H1 (cell line): ENCODE measurements around the gene BTN2A1. TPM values are rescaled to one million over a fixed set of nuclear protein-coding genes. Genes with fewer than 3 reads are reported as not detected.

Experiments used
- CTCF ChIA-PET: fragments of 300-600 bp; sonication (Branson Sonifier 250); formaldehyde crosslinking; loops from one replicate; lab custom pipeline; 2021; ENCODE audit not compliant: partially characterized antibody; lab: Charles Lee
- POLR2A ChIA-PET: fragments of 300-600 bp; sonication (Branson Sonifier 250); formaldehyde crosslinking; loops from one replicate; lab custom pipeline; 2021; ENCODE audit warnings: inconsistent platforms; ENCODE audit not compliant: partially characterized antibody; lab: Charles Lee
- DNase-seq, 2 experiments: peaks; one replicate each; pipeline versions ENCODE4 v3.0.0 to v3.0.0-alpha.2; 2010 to 2022; ENCODE audit warnings: low spot score in 2 of 2, low read depth in 1 of 2, mixed read lengths in 1 of 2
- FAIRE-seq: peaks from 2 replicates; lab custom pipeline; 2011; peaks lifted over from hg19 to GRCh38; lab: Jason Lieb, UNC
- H2AFZ ChIP-seq: 2 replicates; pipeline ENCODE4 v1.8.1; 2012; ENCODE audit warnings: low read length, inconsistent platforms
- H2AK5ac ChIP-seq: 2 replicates; pipeline ENCODE4 v1.6.1; 2013; ENCODE audit warnings: low read depth, low read length
- H2BK120ac ChIP-seq: replicated peaks from 2 replicates; pipeline ENCODE3; 2013; ENCODE audit warnings: low read depth, low read length, inconsistent platforms
- H2BK12ac ChIP-seq: 2 replicates; pipeline ENCODE4 v1.6.1; 2013; ENCODE audit warnings: low read depth, low read length
- H2BK15ac ChIP-seq: 2 replicates; pipeline ENCODE4 v1.6.1; 2013; ENCODE audit warnings: low read length
- H2BK20ac ChIP-seq: 2 replicates; pipeline ENCODE4 v1.6.1; 2013; ENCODE audit warnings: low read length
- H2BK5ac ChIP-seq: 2 replicates; pipeline ENCODE4 v1.6.1; 2013; ENCODE audit warnings: low read depth, low read length
- H3K14ac ChIP-seq: 2 replicates; pipeline ENCODE4 v1.6.1; 2013; ENCODE audit warnings: inconsistent platforms; ENCODE audit not compliant: insufficient read length
- H3K18ac ChIP-seq: 2 replicates; pipeline ENCODE4 v1.6.1; 2013; ENCODE audit warnings: low read length; ENCODE audit errors: extremely low read depth
- H3K23ac ChIP-seq: 2 replicates; pipeline ENCODE4 v1.6.1; 2013; ENCODE audit warnings: inconsistent platforms; ENCODE audit not compliant: insufficient read length
- H3K23me2 ChIP-seq: 2 replicates; pipeline ENCODE4 v1.6.1; 2013; ENCODE audit warnings: low read depth, low read length
- H3K27ac ChIP-seq: 2 replicates; pipeline ENCODE4 v1.6.1; 2011; ENCODE audit warnings: low read depth, low read length, inconsistent platforms
- H3K27me3 ChIP-seq, 4 experiments: replicated peaks in 1 of 4; 1 replicate in 1 of 4; 2 replicates in 3 of 4; pipeline versions ENCODE4 v1.6.1 to v1.8.1; 2011 to 2013; ENCODE audit warnings: low read length in 3 of 4, mild to moderate bottlenecking in 3 of 4, inconsistent platforms in 2 of 4, mixed read lengths in 2 of 4, moderate library complexity in 1 of 4; ENCODE audit not compliant: control insufficient read depth in 3 of 4, insufficient read depth in 3 of 4; ENCODE audit errors: extremely low read depth in 1 of 4
- H3K36me3 ChIP-seq, 4 experiments: 2 replicates each; pipeline versions ENCODE4 v1.6.1 to v1.8.1; 2011 to 2013; ENCODE audit warnings: mild to moderate bottlenecking in 4 of 4, low read length in 3 of 4, moderate library complexity in 2 of 4, control low read depth in 1 of 4, inconsistent platforms in 1 of 4; ENCODE audit not compliant: insufficient read depth in 4 of 4, control insufficient read depth in 2 of 4
- H3K4ac ChIP-seq: replicated peaks from 2 replicates; pipeline ENCODE3; 2013; ENCODE audit warnings: low read length, low read depth, mixed read lengths, inconsistent platforms; ENCODE audit not compliant: insufficient read length
- H3K4me1 ChIP-seq, 4 experiments: replicated peaks in 1 of 4; 1 replicate in 1 of 4; 2 replicates in 3 of 4; pipeline versions ENCODE4 v1.6.1 to v1.8.1; 2011 to 2013; ENCODE audit warnings: low read length in 3 of 4, inconsistent platforms in 2 of 4, mixed read lengths in 1 of 4; ENCODE audit not compliant: insufficient read depth in 4 of 4, control insufficient read depth in 3 of 4
- H3K4me2 ChIP-seq, 2 experiments: 2 replicates each; pipeline versions ENCODE4 v1.6.1 to v1.8.1; 2011 to 2013; ENCODE audit warnings: low read depth in 2 of 2, low read length in 2 of 2, control low read depth in 1 of 2, inconsistent platforms in 1 of 2, mild to moderate bottlenecking in 1 of 2; ENCODE audit not compliant: insufficient read depth in 1 of 2
- H3K4me3 ChIP-seq, 4 experiments: fragments of 200-600, 300-600 bp in 1 of 4; sonication (generic), shearing (Covaris generic), sonication (Bioruptor Twin) in 1 of 4; 2 replicates each; pipeline versions ENCODE4 v1.5.1 to v1.8.1; 2011 to 2016; ENCODE audit warnings: low read length in 4 of 4, low read depth in 3 of 4, control low read depth in 2 of 4, inconsistent platforms in 2 of 4, mild to moderate bottlenecking in 2 of 4, mixed read lengths in 1 of 4, moderate library complexity in 1 of 4; ENCODE audit not compliant: insufficient read depth in 2 of 4; ENCODE audit errors: extremely low read depth in 1 of 4
- H3K56ac ChIP-seq: replicated peaks from 2 replicates; pipeline ENCODE3; 2013; ENCODE audit warnings: low read depth, mild to moderate bottlenecking, mixed read lengths, low read length, inconsistent platforms; ENCODE audit not compliant: insufficient read length
- H3K79me1 ChIP-seq: 2 replicates; pipeline ENCODE4 v1.6.1; 2013; ENCODE audit warnings: low read depth, low read length, control low read depth
- H3K79me2 ChIP-seq, 2 experiments: 2 replicates each; pipeline versions ENCODE4 v1.6.1 to v1.8.1; 2012 to 2013; ENCODE audit warnings: low read length in 2 of 2, mild to moderate bottlenecking in 2 of 2, inconsistent platforms in 1 of 2; ENCODE audit not compliant: insufficient read depth in 2 of 2, control insufficient read depth in 1 of 2
- H3K9ac ChIP-seq, 4 experiments: replicated peaks in 1 of 4; 1 replicate in 1 of 4; 2 replicates in 3 of 4; pipeline versions ENCODE4 v1.6.1 to v1.8.1; 2011 to 2013; ENCODE audit warnings: low read depth in 3 of 4, low read length in 3 of 4, control low read depth in 2 of 4, mild to moderate bottlenecking in 2 of 4, moderate library complexity in 2 of 4, inconsistent platforms in 1 of 4; ENCODE audit errors: extremely low read depth in 1 of 4
- H3K9me3 ChIP-seq, 2 experiments: 2 replicates each; pipeline versions ENCODE4 v1.6.1 to v1.8.1; 2012 to 2013; ENCODE audit warnings: mild to moderate bottlenecking in 2 of 2, moderate library complexity in 2 of 2, control low read depth in 1 of 2, inconsistent platforms in 1 of 2, low read depth in 1 of 2, low read length in 1 of 2, mixed read lengths in 1 of 2; ENCODE audit not compliant: insufficient read depth in 2 of 2
- H4K20me1 ChIP-seq, 2 experiments: replicated peaks in 1 of 2; 2 replicates each; pipeline versions ENCODE3 to v1.8.1; 2011 to 2013; ENCODE audit warnings: inconsistent platforms in 2 of 2, low read length in 2 of 2, mild to moderate bottlenecking in 1 of 2; ENCODE audit not compliant: insufficient read depth in 2 of 2, control insufficient read depth in 1 of 2
- H4K5ac ChIP-seq: 2 replicates; pipeline ENCODE4 v1.6.1; 2013; ENCODE audit warnings: low read length, low read depth, mixed read lengths, inconsistent platforms; ENCODE audit not compliant: insufficient read length
- H4K8ac ChIP-seq: 2 replicates; pipeline ENCODE4 v1.8.0; 2013; ENCODE audit warnings: mild to moderate bottlenecking, moderate library complexity, low read length, inconsistent platforms; ENCODE audit not compliant: insufficient read depth; ENCODE audit errors: extremely low read depth
- H4K91ac ChIP-seq: replicated peaks from 2 replicates; pipeline ENCODE3; 2013; ENCODE audit warnings: low read length, mixed read lengths, inconsistent platforms; ENCODE audit not compliant: insufficient read length
- BACH1 ChIP-seq: IDR thresholded peaks from 2 replicates; pipeline ENCODE4 v1.6.1; 2012; ENCODE audit warnings: low read length, improper control_type of control experiment
- CBX5 ChIP-seq: fragments of 300-800, 300-1000 bp; sonication (generic); IDR thresholded peaks from 2 replicates; pipeline ENCODE4 v1.7.1; 2016; ENCODE audit warnings: antibody characterized with exemption, low read length, low read depth
- CEBPB ChIP-seq: IDR thresholded peaks from 2 replicates; pipeline ENCODE4 v1.6.1; 2012; ENCODE audit warnings: low read depth, low read length
- CHD1 ChIP-seq: IDR thresholded peaks from 2 replicates; pipeline ENCODE4 v1.6.1; 2012; ENCODE audit warnings: low read depth, low read length, improper control_type of control experiment
- CTBP2 ChIP-seq: IDR thresholded peaks from 2 replicates; pipeline ENCODE4 v1.7.0; 2011; ENCODE audit warnings: borderline replicate concordance, mild to moderate bottlenecking, moderate library complexity, mixed read lengths, low read length; ENCODE audit not compliant: insufficient read depth, insufficient read length
- POLR2AphosphoS5 ChIP-seq: IDR thresholded peaks from 2 replicates; pipeline ENCODE4 v1.6.1; 2011; ENCODE audit warnings: low read depth, low read length
- TAF7 ChIP-seq: optimal IDR thresholded peaks from 2 replicates; pipeline ENCODE3; 2011; ENCODE audit warnings: low read depth, mild to moderate bottlenecking, inconsistent platforms, low read length, moderate library complexity, borderline replicate concordance
- TEAD4 ChIP-seq: IDR thresholded peaks from 2 replicates; pipeline ENCODE4 v1.6.1; 2012; ENCODE audit warnings: low read depth, low read length, inconsistent platforms, mixed read lengths
- WGBS, 2 experiments: shearing (Covaris generic) in 1 of 2; methylation state at CpG; one replicate each; pipeline versions ENCODE4 v1.1.6 to v1.1.7; 2013 to 2015; ENCODE audit warnings: low lambda C conversion rate in 2 of 2, mixed read lengths in 2 of 2, inconsistent platforms in 1 of 2, low coverage in 1 of 2, missing lambda C conversion rate in 1 of 2; ENCODE audit not compliant: insufficient replicate concordance in 2 of 2, insufficient coverage in 1 of 2, insufficient read length in 1 of 2; ENCODE audit errors: extremely low coverage in 1 of 2, missing lambda C conversion rate in 1 of 2; 5-methylcytosine and 5-hydroxymethylcytosine counted together
- polyA plus RNA-seq, 7 experiments: library from polyadenylated mRNA; depleted of rRNA in 3 of 7; stranded (reverse) in 5 of 7; unstranded in 2 of 7; fragments of >200 nt in 5 of 7; fragments of 200-250 nt in 2 of 7; gene quantifications; 1 replicate in 5 of 7; 2 replicates in 1 of 7; 4 replicates in 1 of 7; pipeline versions ENCODE4 v1.2.1 to v1.2.3, GENCODE V29; 2011 to 2013; ENCODE audit warnings: missing spikeins in 2 of 7, mixed read lengths in 2 of 7
- total RNA-seq: library from RNA; stranded (reverse); fragmentation: NEBNext Ultra II Directional; extraction: Animal tissue kit (Norgen Biotek cat#: 25700); gene quantifications from 2 replicates; pipeline ENCODE4 v1.2.1, GENCODE V29; 2021

Gene BTN2A1
- total and polyA plus RNA-seq, 2 of the 8 experiments (the other 6 are each of a cell fraction or from before 2014, with no cell fraction given), result 8.7 to 11.0 TPM

DNA sequence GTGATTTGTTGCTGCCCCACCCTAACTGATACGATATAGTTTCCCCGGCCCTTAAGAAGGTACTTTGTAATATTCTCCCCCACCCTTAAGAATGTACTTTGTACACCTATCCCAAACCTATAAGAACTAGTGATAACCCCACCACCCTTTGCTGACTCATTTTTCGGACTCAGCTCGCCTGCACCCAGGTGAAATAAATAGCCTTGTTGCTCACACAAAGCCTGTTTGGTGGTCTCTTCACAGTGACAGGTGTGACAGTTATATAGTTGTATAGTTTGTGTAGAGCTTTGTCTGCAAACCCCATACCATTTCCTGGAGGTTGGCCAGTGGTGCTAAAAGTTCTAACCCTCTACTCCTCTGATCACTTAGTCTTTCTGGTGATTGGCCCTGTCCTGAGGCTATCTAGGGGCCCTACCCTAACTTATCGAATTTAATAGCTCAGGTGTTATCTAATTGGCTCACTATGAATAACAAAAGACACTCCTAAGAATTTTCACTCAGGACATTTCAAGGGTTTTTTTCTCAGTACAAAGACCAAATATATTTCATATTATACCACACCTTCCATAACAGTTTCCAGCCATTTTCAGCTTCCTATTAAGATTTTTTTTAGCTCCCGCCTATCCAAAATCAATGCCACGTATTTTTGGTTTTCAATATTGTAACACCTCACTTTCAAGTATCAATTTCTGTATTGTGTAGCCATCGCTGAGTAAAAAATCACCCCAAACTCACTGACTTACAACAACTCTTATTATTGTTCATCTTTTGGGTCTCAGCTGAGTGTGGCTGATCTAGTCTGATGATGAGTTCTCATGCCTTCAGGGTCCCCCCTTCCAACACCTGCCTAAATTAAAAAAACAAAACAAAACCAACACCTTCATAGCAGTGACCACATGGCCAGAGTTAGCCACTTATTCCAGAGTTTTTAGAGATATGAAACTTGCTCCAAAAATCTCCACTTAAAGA is 32.5 kb downstream of the BTN2A1 start:
- Histone ChIP-seq H4K5ac (no peak overlapping the region), H3K4me2 (no peak overlapping the region), H3K56ac (no peak overlapping the region), H3K79me1 (no peaks in the 10 kb centered on the region), H3K9ac (no peak overlapping the region), H3K23ac (no peak overlapping the region), H3K27me3 (no peaks in the 10 kb centered on the region; a peak in 1 of 7 replicates), H4K91ac (no peak overlapping the region), H2BK15ac (no peak overlapping the region), H3K18ac (no peak overlapping the region), H3K4me3 (no peak overlapping the region), H3K14ac (no peak overlapping the region), H3K36me3 (no peaks in the 10 kb centered on the region), H3K23me2 (no peaks in the 10 kb centered on the region), H2BK20ac (no peak overlapping the region), H3K79me2 (no peaks in the 10 kb centered on the region), H2BK120ac (no peak overlapping the region), H3K4ac (no peak overlapping the region), H3K27ac (no peak overlapping the region), H3K9me3 (0 out of 4 replicates have a peak, but pooled peaks cover 0 to 3% of the 10 kb centered on the region in 2 experiments), H2BK12ac (no peak overlapping the region), H4K8ac (no peak overlapping the region), H3K4me1 (peaks cover 0 to 3% (median under 1%) of the 10 kb centered on the region in 4 experiments; a peak in 1 of 7 replicates), H4K20me1 (no peaks in the 10 kb centered on the region), H2BK5ac (no peak overlapping the region), H2AK5ac (no peak overlapping the region), H2AFZ (no peak overlapping the region)
- DNase-seq (no peak), FAIRE-seq (no peak)
- 88% methylated on average over 8 of the region's 8 CpGs; no CpG with 5 or more reads in 1 of the 2 experiments for WGBS, 2 experiments
- ChIA-PET POLR2A (no interaction called here), CTCF (interaction anchor here (0.8 to 1.6 kb wide), 2 partner anchors 54 to 149 kb away, joined by 3 to 6 read pairs; no protein-coding TSS in a partner anchor)
- TF ChIP-seq TAF7 (no peak), CBX5 (no peak), TEAD4 (no peak), CEBPB (no peak), CHD1 (no peak), POLR2AphosphoS5 (no peak), BACH1 (no peak), CTBP2 (no peak)
